GM21717 (cell line): Measurements from ENCODE around the gene USP6NL.

ENCODE experiments used
- ATAC-seq: cut with Tn5 transposase; IDR thresholded peaks from one replicate; pipeline ENCODE4 v1.9.1; 2021; ENCODE audit warnings: mild to moderate bottlenecking, moderate library complexity; ENCODE audit not compliant: unreplicated experiment

The USP6NL gene

DNA sequence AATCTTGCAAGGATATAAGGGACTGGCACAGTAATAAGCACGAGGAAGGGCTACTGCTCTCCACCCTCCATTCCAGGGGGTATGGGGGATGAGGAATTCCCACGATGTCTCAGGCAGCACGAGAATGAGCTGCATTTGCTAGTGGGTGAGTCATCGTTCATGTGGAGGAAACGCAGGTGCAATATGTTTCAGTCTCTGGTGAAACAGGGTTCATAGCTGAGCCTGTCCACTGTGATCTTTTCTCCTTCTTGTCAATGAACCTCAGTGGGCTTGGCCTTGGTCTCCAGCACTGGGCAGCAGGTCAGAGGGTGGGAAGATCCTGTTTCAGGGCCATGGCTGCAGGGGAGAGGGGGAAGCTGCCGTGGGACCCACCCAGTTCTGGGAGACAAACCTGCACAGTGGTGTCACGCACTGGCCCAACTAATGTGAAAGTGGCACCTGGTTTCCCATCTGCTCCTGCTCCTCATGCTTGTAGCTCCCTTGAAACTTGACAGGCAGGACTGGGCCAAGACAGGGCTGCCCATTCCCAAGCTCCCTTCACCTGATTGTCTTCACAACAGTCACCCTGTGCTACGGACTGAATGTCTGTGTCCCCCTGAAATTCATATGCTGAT, 181.9 kb downstream of the USP6NL start:
- ATAC-seq = no peak

DNA sequence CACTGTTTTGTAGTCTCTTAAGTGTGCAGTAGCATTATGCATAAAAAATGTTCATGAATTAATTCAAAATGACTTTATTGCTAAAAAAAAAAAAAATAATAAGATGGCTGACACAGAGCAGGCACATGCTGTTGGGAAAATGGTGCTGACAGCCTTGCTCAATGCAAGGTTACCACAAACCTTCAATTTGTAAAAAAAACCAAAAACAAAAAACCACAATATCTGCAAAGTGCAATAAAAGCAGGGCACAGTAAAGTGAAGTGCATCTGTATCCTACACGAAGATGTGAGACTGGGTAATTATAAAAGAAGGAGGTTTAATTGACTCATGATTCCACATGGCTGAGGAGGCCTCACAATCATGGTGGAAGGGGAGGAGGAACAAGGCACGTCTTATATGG, 185.8 kb downstream of the USP6NL start:
- no peak for ATAC-seq

DNA sequence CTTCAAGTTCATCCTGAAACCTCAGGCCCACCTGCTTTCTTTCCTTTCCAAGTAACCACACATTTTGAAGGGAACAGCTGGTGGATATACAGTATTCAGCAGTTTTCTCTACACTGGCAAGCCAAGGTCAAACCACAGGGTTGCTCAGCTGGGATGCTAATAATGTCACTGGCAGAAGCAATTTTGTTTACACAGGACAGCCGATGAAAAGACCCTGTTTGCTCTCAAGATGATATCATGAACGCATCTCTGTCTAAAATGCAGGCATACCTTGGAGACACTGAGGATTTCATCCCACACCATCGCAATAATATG, 186.2 kb downstream of the USP6NL start:
- ATAC-seq = no peak

DNA sequence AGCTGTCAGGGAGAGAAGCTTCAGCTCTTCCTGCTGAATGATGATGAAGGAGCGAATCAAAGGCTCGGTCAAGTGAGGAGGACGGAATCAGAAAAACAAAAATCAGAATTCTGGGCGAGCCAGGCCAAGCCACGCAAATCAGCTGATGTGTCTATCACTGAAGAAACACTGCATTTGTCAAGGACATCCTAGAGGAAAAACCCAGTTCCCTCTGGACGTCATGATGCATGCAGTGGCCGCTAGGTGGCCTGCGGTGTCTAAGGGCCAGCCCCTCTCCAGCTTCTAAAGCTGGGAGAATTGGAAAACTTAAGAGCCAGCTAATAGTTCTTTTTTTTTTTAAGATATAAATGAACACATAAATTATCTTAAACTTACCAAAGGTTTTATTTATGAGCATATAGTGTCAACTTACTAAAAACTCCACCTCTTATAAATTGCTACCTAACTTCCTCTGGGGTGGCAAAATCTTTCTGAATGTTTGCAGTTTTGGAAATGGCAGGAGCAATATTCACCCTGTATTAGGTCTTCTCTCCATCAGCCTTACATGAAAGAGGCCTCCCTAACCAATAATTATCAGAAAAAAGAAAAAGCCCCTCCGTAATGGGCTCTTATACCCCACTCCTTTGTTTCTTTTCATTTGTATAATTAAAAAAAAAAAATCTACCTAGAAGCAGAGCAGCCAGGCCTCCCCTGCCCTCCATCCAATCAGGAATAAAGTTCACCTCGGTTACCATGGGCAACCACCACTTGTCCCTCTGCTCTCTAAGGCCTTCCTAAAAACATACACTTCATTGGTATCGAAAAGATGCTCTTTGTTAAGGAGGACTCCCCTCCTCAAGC, 186.8 kb downstream of the USP6NL start:
- no peak for ATAC-seq

DNA sequence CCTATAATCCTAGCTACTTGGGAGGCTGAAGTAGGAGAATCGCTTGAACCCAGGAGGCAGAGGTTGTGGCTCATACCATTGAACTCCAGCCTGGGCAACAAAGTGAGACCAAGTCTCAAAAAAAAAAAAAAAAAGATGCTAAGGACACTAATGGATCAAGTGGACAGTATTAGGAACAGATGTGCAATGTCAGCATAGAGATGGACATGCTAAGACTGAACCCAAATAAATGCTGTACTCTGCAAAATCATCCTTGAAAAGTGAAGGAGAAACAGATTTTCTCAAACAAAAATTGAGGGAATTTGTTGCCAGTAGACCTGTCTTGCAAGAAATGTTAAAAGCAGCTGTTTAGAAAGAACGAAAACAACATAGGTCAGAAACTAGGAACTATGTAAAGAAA, 194.5 kb downstream of the USP6NL start:
- no peak for ATAC-seq

DNA sequence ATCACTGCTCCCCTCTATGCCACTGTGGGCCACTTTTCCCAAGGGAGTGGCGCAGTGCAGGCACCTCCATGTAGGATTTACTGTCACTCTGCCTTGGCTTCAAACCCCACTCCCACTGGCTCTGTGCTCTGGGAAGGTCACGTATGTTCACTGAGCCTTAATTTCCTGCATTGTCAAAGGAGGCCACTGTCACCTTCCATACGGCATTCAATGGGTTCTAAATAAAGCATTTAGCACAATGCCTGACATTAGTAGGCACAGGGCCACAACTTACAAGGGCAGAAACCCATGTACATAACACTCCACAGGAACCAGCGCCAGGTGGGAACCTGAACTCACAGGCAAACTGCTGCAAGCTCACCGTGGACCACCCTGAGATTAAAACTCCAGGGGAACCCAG, 196.4 kb downstream of the USP6NL start:
- no peak for ATAC-seq

DNA sequence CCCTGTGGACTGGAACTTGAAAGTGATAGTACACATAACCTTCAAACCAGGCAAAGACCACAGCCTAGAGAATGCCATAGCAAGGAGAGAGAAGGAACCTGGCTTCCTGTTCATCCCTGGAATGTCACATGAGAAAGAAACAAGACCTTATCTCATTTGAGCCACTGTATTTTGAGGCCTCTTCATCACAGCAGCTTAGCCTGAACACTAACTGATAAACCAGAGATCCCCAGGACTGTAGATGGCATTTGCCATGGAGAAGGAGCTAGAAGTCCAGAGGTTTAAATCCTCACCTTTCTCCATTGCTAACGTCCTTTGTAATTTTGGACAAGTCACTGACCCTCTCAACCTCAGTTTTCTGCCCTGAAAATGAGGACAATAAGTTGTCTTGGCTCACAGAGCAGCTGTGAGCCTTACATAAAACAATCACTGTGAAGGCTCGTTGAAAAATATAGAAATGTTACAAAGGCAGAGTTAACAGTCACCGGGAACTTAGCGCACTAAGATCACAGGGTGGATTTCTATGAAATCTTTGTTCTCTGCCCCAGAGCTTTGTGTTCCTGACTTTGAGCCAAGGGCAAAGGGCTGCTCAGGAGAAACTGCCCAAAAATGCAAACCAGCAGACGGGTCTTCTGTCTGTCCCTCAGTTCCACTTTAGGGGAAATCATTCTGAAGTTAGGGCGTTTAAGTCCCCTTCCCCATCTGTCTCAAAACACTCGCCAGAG, 197.0 kb downstream of the USP6NL start:
- no peak for ATAC-seq

DNA sequence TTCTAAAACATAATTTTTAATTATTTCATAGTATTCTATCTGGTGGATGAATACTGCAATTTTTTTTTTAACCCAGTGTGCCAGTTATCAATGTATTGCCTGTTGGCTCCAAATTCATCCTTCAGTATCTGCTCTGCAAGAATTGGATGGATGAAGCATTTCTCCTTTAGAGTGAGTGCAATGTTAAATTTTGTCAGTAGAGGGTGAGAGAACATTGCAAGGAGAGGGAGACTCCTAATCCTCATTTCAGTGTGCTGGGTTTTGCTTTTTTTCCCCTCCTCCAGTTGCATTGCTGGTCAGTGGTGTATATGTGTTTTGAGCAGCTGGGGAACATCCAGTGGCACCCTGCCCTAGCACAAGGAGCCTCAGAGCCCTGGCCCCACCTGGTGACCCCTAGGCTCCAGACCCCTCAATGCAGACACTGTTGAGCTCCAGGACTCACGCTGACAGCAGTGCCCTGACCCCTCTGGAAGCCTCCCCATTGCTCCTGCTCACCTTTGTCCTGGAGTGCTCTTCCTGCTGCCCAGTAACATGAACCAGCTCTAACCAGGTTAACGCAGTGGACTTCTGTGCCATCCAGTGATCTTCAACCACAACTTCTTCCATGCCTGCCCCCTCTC, 199.4 kb downstream of the USP6NL start:
- ATAC-seq = no peak

DNA sequence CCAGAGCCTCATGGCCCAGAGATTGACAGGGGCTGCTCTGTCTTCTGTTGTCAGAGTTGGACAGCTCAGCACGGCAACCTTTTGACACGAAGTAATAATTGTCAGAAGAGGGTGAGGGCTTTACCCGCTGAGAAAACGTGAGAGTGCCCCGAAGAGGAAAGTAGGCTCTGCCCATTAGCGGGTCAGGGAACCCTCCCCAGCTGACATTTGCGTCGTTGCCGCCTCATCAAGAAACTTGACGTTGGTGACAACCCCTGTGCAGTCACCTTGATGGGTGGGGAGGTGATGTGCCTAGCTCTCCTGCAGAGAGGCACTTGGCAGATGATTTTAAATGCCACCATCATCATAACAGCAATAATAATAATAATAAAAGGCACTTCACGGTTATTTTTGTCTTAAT, 202.1 kb downstream of the USP6NL start:
- no peak for ATAC-seq

DNA sequence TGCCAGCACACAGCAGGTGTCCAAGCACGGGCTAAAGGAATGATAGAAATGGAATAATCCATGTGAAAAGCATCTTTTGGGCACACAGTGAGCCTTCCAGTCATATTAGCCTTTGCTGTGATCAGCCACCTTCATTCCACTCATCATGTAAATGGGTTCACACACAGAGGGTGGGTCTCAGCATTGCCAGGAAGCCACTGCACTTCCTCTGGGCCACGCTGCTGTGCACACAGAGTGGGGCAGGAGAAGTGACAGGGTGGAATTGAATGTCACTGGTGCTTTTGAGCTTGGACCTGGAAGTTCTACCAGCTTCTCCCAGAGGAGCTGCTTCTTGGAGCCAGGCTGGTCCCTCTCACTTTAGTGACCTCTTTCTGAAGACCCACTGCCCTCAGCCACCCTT, 203.5 kb downstream of the USP6NL start:
- no peak for ATAC-seq

DNA sequence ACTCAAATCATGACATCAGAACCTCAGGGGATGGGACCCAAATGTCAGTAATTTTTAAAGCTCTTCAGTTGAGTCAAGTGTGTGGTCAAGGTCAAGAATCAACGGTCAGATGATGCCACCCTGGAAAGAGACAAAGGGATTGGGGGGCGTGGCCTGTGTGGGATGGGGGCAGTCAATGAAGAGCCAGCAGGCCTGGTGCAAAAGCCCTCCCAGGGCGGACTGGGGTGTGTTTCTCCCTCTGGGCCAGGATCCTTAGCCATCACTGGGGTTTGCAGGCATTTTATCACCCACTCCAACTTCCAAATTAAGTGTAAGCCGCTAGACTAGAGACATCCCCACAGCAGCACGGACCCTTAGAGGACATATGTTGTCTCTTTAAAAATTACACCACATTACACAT, 204.7 kb downstream of the USP6NL start:
- ATAC-seq = no peak

DNA sequence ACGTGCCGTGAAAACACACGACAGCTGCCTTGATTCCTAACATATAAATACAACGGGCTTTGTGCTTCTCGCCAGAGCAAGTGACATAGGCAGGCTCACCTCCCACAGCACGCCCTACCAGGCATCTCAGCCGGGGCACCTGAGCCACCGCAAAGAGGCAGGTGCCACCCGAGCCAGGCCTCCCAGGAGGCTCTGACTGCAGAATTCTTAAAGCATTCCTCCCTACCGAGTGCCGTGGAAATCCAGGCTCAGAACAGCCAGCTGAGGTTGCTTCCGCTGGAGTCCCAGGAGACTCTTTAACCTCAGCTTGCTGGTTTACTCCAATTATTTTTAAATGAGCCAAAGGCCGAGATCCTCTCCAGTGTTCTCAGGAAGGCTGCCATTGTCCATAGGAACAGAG, 206.5 kb downstream of the USP6NL start:
- ATAC-seq = no peak
